ENCODE data around the gene PICALM.

PICALM gene

GRCh38 chr11:86047275-86047991, 21.5 kb downstream of the PICALM start:
- no peak for DNase-seq (ENCODE audit: low read depth in 2 of 2)

DNA sequence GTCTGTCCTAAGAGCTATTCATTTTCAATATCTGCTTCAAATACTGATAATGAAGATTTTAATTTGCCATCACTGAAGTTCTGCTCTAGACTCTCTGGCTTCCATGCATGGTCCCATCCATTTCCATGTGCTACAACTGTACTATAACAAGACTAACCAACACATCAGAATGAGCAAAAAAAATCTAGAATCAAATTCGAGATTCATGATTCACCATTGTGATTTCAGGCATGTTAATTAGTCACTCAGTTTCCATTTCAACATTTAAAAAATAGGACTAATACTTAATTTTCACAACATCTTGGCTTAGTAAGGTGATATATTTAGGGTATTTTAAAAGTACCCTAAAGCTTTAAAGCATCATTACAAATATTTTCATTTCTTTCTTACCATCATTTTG, 22.8 kb downstream of the PICALM start:
- no peak for DNase-seq (ENCODE audit: low read depth in 2 of 2)

DNA sequence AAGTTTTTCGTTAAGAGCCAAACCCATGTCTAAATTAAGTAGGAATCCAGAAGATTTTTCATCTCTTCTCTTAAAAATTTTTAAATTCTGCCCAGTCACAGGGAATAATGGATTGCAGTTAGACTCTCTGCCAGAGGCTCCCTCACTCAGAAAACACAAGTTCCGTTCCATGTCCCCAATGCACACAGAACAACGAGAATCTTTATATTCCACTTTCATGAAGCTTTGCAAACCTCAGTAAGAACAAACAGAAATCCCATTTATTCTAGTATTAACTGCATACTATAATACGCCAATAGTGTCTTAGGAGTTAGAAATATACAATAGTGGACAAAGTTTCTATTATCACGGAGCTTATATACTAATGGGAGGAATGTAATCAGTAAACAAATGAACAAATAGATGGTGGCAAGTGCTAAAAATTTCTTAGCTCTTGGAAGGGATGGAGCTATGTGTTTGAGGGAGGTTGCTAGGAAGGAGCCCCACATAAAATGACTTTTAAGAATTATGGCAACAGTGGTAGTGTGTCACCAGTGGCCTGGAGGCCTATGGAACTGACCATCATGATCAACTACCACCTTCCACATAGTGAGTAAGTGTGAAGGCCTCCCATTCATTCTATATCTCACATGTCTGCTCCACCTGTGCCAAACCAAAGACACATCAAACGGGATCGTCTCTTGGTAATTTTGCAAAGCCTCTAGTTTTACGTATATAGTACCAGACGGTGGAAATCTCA, 24.9 kb downstream of the PICALM start:
- DNase-seq (ENCODE audit: low read depth in 2 of 2) = no peak

DNA sequence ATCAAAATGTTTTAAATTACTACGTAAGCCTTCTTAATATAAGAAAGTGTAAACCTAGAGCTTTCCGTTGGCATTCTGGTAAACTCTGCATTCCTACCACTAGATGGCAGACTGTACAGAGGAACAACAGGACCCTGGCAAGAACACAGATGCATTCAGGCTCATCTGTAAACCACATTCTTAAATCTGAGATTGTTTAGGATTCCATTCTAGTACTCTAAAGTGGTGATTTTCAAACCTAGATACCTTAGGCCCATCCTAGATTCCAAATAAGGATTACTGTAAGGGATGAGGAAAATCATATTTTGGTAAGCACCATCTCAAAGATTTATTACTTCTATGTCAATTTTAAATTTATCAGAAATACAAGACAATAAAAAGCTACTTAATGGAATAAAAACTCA, 26.9 kb downstream of the PICALM start:
- DNase-seq (ENCODE audit: low read depth in 2 of 2) = peak; percentile 80 to 83

DNA sequence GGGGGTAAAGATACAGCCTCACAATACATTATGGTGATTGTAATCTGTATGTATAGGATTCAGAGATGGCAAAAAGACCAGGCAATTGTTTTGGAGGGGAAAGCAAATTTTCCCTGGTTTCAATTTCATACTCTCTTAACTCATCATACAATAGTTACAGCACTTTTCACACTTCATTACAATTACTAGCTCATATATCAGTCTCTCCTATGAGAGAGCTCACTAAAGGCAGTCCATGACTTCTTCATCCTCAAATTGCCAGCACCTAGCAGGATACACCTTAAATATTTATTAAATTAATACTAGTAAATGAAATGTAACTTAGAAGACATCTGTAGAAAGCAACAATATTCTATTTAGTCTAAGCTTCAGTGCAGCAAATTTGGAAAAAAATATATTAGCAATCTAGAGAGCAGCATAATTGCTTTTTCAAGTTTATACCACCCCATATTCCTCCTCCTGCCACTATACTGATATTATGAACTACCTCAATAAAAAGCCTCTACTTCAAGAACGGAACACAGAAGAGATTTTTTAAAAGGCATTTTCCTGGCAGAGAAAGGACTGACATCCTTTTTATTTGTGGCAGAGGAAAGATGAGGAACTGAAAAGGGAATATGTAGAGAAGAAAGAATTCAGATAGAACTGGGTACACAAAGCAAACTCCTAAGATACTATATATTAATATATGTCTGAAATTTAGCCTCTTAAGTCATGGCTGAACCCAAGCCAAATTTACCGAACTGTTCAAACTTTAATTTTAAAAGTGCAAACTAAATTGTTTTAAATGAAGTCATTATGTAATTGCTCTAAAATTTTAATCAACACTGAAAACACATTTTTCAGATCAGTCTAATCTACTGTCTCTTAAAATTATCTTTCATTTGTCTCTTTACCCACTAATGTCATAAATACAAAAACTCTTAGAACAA, 27.7 kb downstream of the PICALM start:
- no peak for DNase-seq (ENCODE audit: low read depth in 2 of 2)

DNA sequence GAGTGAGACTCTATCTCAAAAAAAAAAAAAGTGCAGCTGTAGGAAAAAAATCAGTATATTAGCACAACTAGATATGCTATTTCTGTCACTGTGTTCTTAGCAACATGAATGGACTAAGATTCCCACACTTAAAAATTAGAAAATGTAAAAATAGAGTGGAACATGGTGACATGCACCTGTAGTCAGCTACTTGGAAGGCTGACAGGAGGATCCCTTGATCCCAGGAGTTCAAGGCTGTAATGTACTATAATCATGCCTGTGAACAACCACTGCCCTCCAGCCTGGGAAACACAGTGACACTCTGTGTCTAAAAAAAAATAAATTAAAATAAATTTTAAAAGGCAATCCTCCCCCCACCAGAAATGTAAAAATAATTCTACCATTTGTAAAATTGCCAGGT, 29.8 kb downstream of the PICALM start:
- no peak for DNase-seq (ENCODE audit: low read depth in 2 of 2)

DNA sequence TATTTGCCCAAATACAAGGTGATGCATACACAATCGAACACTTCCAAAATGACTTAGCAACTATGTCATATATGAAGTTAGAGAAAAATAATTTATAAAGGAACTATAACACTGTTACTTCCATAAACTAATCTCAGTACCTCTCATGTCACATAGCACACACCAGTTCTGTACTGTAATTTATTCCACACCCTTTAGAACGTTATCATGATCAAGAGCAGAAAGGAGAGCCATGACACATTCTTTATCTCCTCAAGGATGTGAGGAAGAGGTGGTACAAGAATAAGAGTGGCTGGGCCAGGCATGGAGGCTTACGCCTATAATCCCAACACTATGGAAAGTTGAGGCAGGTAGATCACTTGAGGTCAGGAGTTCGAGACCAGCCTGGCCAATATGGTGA, 31.1 kb downstream of the PICALM start:
- no peak for DNase-seq (ENCODE audit: low read depth in 2 of 2)

DNA sequence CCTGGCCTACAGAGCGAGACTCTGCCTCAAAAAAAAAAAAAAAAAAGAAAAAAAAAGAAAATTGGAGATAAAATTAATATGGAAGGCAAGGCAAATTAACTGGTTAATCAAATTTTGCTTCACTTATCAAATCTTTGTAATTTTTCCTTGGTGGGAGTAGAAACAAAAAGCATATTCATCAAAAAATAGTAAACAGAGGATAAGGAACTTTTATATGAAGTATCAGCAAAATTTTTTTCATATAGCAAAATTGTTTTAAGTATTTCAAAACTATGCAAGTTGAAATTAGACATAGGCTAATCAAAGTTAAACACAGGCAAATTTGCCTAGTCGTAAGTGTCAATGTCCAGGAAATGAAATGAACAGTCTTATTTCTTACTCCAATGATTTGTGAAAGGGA, 33.0 kb downstream of the PICALM start:
- DNase-seq (ENCODE audit: low read depth in 2 of 2) = no peak

- DNase-seq (ENCODE audit: low read depth in 2 of 2) = no peak
Observed at GRCh38 chr11:86035164-86035563, 33.7 kb downstream of the PICALM start.

DNA sequence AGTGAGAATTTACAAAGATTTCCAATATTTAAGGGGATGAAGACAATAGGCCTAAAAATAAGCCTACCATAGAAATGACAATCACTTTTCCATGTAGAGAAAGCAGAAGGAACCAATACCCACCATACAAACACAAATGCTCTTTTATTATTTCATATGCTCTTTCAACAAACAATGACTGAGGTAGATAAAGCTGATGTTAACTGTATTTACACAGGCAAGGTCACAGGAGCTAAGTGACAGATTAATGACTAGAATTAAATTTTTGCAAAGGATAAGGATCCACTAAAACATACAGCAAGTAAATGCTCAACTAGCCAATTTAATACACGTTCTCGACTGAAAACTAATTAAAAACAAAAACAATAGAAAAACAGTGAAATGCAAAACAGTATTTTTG, 34.2 kb downstream of the PICALM start:
- no peak for DNase-seq (ENCODE audit: low read depth in 2 of 2)

- no peak for DNase-seq (ENCODE audit: low read depth in 2 of 2)
Observed at GRCh38 chr11:86021377-86021776, 47.5 kb downstream of the PICALM start.

DNA sequence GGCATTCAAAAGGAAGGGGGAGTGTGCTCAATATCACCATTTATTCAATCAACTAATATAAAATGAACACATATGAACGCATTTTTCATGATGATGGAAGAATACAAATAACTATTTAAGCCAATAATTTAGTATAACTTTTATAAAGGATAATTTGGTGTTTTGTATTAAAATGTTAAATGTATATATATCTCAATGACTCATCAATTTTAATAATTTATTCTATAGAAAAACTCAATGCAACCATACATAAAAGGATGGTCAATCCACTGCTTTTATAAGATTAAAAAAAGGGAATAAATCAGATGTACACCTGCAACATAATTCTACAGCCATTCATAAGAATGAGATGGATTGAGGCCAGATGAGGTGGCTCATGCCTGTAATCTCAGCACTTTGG, 50.6 kb downstream of the PICALM start:
- no peak for DNase-seq (ENCODE audit: low read depth in 2 of 2)

DNA sequence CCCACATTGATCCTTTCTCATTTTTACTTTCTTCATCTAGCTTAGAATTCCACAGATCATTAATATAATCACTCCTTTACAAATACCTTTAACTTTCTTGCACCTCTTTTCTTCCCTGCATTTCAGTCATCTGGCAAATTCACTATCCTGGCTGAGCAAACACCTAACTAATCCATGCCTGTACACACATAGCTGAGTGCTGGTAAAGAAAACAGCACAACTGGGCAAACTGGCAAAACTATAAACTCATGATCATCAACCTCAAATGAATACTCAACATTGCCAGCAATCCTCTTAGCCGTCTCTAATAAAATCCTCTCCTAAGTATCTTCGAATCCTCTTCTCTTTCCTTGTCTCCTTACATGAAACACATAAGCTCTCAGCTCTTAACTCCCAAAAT, 52.4 kb downstream of the PICALM start:
- no peak for DNase-seq (ENCODE audit: low read depth in 2 of 2)

DNA sequence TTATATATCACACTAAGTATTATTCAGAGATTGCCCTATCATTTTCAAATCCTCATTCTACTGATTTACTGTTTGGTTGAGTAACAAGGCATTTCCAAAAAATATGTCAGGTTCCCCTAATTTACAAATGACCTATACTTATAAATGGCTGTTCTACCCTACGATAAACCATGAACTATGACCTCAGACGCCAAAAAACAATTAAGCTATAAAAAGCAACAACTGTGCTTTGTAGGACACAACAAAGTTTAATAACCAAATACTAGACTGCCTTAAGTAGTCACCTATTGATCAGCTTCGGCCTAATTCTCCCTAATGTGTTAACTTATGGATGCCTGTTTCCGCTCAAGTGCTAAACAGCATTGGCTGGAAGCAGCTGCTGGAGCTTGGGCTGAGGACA, 53.2 kb downstream of the PICALM start:
- DNase-seq (ENCODE audit: low read depth in 2 of 2) = no peak

GRCh38 chr11:86014221-86014620, 54.7 kb downstream of the PICALM start:
- DNase-seq (ENCODE audit: low read depth in 2 of 2) = no peak

- DNase-seq (ENCODE audit: low read depth in 2 of 2) = no peak
Observed at GRCh38 chr11:86013713-86014112, 55.2 kb downstream of the PICALM start.

DNA sequence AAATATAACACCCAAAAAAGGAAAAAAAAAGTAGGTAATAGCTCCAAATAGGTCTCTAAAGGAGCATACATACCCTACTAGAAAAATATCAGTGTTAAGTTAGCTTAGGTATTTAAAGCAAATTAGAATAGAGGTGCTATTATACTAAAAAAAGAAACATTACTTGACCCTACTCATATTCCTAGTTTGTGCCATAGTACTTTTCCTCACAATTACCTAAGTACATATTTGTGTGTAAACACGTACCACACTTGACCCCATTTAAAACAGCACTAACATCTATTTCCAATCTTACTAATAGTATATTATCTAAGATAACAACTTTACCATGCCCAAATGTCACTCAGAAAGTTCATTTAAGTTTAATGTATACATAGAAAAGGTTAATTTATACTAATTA, 57.7 kb downstream of the PICALM start:
- no peak for DNase-seq (ENCODE audit: low read depth in 2 of 2)

DNA sequence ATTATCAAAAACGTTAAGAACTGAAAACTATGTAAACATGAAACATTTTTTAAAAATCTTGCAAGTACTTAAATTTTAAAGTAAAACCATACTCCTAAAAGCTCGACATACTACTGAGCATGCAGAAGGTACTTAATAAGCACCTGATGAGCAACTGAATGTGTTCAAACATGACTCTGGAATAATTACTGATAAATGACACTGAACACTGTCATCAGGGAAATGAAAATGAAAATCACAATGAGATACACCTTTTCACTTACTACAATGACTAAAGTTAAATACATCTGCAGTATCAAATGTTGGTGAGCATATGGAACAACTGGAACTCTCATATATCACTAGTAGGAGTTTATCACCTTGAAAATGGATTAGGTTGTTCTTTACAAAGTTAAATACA, 65.2 kb downstream of the PICALM start:
- DNase-seq (ENCODE audit: low read depth in 2 of 2) = no peak

DNA sequence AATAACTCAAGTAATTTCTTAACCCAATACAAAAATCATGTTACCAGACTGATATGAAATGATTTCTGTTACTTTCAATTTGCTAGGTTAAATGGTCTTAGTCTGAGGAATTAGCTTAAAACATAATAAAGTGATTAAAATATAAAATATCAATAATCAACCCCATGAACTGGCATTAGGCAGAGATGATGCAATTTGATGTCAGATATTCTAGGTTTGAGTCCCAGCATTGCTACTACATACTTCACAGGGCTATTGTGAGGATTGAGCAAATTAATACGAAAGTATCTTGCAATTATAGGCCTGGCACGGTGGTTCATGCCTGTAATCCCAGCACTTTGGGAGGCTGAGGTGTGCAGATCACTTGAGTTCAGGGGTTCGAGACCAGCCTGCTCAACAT, 66.5 kb downstream of the PICALM start:
- DNase-seq (ENCODE audit: low read depth in 2 of 2) = no peak

DNA sequence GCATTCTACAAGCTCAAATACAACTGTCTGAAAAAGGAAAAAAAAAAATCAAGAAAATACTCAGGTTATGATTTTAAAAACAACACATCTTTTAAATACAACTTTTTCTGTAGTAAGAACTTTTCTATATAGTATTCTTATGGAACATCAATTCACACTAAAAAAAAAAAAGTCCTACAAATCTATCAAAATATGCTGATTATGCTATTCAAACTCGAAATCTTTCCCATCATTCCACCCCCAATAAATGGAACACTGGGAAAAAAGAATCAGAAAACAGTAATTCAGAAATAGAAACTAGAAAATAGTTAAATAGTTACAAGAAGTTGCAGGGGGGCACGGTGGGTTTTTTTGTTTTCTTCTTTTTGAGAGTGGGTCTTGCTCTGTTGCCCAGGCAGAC, 77.4 kb downstream of the PICALM start:
- DNase-seq (ENCODE audit: low read depth in 2 of 2) = no peak

DNA sequence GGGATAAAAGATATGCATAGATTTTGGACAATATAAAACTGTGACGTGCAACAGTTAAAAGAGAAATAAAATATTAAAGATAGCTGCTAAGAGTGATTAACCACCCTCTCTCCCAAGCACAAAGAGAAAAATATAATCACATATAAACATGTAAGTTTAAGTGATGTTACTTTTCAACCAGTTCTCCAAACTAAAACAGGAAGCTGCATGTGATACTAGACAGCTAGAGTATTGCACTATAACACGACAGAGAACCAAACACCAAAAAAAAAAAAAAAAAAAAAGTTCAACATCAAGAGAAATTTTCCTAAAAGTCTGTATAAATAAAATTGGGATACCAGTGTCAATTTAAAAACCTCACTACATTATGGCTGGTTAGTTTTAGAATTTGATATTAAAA, 79.1 kb downstream of the PICALM start:
- DNase-seq (ENCODE audit: low read depth in 2 of 2) = no peak

GRCh38 chr11:85988780-85989179, 80.1 kb downstream of the PICALM start:
- no peak for DNase-seq (ENCODE audit: low read depth in 2 of 2)

DNA sequence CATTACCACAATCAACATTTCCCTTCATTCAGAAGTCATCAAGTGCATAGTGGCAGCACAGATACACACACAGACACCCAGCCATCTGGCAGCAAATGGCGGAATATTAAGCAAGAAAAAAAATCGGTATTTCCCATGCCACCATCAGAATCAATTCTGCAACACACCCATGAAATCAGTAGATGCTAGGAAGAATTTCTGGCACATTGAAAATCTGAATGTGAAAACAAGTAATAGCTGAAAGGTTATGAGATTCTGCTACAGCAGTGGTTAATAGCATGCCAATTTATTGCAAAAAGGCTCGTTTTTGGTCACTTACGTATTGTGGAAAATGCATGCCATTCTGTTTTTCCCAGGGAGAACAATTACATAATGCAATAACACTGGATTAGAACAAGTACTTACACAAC, 91.1 kb downstream of the PICALM start:
- no peak for DNase-seq (ENCODE audit: low read depth in 2 of 2)
